Measurements from ENCODE around the gene CRABP1.

- TF ChIP-seq, protein P1, sequence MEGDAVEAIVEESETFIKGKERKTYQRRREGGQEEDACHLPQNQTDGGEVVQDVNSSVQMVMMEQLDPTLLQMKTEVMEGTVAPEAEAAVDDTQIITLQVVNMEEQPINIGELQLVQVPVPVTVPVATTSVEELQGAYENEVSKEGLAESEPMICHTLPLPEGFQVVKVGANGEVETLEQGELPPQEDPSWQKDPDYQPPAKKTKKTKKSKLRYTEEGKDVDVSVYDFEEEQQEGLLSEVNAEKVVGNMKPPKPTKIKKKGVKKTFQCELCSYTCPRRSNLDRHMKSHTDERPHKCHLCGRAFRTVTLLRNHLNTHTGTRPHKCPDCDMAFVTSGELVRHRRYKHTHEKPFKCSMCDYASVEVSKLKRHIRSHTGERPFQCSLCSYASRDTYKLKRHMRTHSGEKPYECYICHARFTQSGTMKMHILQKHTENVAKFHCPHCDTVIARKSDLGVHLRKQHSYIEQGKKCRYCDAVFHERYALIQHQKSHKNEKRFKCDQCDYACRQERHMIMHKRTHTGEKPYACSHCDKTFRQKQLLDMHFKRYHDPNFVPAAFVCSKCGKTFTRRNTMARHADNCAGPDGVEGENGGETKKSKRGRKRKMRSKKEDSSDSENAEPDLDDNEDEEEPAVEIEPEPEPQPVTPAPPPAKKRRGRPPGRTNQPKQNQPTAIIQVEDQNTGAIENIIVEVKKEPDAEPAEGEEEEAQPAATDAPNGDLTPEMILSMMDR (conservative IDR thresholded peaks at IDR 0.05 in 1 of 2, IDR thresholded peaks at IDR 0.05 in 1 of 2; ENCODE audit: extremely low read depth in 1 of 2, insufficient read depth in 1 of 2, low read depth in 1 of 2, low read length in 2 of 2) = no peak
- TF ChIP-seq EZH2 (IDR thresholded peaks at IDR 0.05; ENCODE audit: borderline replicate concordance, low read length) = no peak
These were observed 34.6 kb downstream of the CRABP1 start for GRCh38 chr15:78374436-78375393.

Data from mammary epithelial cell (primary cell).